ENCODE data around the gene ATP6V0A4.
A peak's percentile ranks its signal among the peaks of the same experiment; 100 is the strongest.

The ATP6V0A4 gene

GRCh38 chr7:138661069-138661635 is 136.8 kb downstream of the ATP6V0A4 start:
- DNase-seq (ENCODE audit: low spot score): peak; percentile 7

DNA sequence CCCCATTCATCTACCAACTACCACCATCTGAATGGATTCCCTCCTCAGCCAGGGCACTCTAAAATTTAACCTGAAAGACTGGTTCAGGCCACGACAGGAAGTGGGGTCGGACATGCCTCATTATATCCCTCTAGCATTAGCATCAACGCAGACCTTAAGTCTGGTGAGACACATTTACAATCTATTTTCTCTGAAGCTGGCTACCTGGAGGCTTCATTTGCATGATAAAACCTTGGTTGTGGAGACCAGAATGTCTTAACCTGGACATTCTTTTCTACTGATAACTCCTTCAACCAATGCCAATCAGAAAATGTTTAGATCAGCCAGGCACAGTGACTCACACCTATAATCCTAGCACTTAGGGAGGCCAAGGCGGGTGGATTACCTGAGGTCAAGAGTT is 139.1 kb downstream of the ATP6V0A4 start:
- no peak for DNase-seq (ENCODE audit: low spot score)

GRCh38 chr7:138657854-138658386 is 140.1 kb downstream of the ATP6V0A4 start:
- no peak for DNase-seq (ENCODE audit: low spot score)

DNA sequence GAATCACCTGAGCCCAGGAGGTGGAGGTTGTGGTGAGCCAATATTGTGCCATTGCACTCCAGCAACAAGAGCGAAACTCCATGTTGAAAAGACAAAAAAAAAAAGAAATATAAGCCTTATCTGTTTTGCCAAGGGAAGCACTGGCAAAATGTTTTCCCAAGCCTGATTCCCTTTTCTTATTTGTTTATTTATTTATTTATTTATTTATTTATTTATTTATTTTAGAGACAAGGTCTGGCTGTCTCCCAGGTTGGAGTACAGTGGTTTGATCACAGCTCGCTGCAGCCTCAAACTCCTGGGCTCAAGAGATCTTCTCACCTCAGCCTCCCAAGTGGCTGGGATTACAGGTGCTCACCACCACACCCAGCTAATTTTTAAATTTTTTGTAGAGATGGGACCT is 141.0 kb downstream of the ATP6V0A4 start:
- DNase-seq (ENCODE audit: low spot score): no peak

All from kidney tubule cell (primary cell).